HK-2 (cell line): Measurements from ENCODE around the gene MFSD11.

Source experiments
- DNase-seq: peaks from one replicate; pipeline ENCODE4 v3.0.0-alpha.2; 2018; ENCODE audit not compliant: unreplicated experiment

MFSD11 gene

GRCh38 chr17:76747716-76748363 lies 9.9 kb downstream of the MFSD11 start:
- DNase-seq = no peak

DNA sequence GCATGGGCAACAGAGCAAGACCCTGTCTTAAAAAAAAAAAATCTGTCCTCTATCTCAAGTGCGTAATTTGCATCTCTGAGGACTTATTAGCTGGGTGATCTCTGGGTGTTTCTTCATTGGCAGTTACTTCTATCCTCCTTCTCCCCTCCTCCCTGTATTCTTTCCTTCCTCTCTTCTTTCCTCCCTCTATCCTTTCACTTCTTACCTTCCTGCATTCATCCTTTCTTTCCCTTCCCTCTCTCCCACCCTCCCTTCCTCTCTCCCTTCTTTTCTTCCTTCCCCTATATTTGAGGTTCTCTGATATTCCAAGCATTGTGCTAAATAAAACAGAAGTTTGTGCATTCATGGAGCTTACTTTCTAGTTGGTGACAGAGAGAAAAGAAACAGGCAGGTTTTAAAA lies 10.7 kb downstream of the MFSD11 start:
- no peak for DNase-seq

- DNase-seq = no peak
Measured at GRCh38 chr17:76751416-76751993, 13.6 kb downstream of the MFSD11 start.

DNA sequence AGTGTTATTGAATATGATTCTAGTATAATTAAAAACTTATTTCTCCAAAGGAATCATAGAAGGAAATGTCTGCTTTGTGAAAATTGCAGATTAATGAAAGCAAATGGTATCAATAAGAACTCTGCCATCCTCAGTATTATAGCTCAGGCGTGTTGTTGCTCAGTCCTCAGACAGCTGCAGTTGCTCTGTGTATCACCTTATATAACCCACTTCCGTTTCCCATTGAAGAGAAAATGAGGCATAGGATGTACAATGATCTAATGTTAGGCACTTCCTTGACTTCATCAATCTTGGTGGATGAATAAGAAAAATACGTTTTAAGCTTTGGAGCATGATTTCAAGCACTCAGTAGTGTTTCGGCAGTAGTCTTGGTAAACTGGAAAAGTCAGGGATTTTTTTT lies 14.1 kb downstream of the MFSD11 start:
- DNase-seq = no peak

GRCh38 chr17:76753061-76753961 lies 15.4 kb downstream of the MFSD11 start:
- DNase-seq = no peak

- DNase-seq = no peak
Measured at GRCh38 chr17:76755285-76755684, 17.4 kb downstream of the MFSD11 start.

- DNase-seq = no peak
Measured at GRCh38 chr17:76757256-76757655, 19.3 kb downstream of the MFSD11 start.

DNA sequence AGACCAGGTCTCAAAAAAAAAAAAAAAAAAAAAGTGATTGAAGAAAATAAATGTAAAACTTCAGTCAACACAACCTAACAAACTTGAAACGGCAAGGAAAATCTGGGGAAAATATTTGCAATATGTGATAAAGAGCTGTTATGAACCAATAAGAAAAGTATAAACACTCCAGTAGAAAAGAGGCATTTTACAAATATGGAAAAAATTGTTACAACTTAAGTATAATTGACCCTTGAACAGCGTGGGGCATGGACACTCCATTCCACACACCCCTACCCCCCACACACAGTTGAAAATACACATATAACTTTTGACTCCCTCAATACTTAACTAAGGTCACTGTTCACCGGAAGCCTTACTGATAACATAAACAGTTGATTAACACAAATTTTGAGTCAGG lies 20.7 kb downstream of the MFSD11 start:
- no peak for DNase-seq

GRCh38 chr17:76772842-76773525 lies 35.1 kb downstream of the MFSD11 start:
- peak; percentile 75 for DNase-seq

- DNase-seq = no peak
Measured at GRCh38 chr17:76775021-76775600, 37.2 kb downstream of the MFSD11 start.

DNA sequence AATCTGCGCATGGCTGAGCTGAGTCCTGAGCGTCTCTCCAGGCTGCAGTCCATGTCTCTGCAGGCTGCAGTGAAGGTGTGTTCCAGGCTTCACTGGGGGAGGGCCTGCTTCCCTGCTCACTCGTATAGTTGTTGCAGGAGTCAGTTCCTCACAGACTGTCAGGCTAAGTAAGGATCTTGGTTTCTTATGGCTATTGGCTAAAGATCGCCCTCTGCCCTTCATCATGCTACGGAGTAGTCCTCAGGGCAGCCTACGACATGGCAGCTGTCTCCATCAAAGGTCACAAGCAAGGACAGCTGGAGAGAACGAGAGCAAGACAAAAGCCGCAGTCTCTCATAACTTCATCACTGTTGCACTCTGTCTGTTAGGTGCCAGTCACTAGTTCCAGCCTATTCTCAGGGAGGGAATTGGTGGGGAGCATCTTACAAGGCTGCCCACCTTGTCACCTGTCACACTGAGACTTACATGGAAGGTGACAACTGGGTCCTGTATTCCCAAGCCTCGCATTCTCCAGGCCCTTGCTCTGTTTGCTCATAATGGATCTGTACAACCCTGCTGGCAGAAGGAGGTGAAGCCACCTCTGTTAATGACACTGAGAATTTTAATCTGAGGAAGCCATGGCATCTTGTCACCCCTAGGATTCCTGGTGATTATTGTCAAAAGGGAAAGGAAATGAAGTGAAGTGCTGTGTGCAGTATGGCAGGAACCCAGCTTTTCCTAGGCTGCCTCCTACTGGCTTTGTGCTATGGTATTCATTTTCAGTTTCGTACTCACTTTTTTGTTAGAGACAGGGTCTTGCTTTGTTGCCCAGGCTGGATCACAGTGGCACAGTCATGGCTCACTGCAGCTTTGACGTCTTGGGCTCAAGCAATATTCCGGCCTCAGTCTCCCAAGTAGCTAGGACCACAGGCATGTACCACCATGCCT lies 43.4 kb downstream of the MFSD11 start:
- no peak for DNase-seq

DNA sequence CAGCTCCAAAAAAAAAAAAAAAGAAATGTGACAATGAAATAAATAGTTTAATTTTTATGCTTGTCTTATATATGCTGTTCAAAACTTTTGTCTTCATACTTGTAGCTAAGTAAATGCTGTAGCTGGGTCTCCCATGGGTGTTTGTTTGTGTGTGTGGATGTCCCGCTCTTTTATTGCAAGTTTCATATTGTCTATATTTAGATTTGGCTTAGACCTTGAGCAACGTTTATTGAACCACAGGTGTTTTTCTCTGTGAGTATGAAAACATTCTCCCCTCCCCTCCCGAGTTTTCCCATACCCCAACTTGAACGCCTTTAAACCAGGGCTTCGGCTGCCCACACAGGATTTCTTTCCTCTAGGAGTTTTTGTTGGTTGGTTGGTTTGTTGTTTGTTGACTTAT lies 45.2 kb downstream of the MFSD11 start:
- no peak for DNase-seq

GRCh38 chr17:76784926-76785325 lies 47.0 kb downstream of the MFSD11 start:
- no peak for DNase-seq

DNA sequence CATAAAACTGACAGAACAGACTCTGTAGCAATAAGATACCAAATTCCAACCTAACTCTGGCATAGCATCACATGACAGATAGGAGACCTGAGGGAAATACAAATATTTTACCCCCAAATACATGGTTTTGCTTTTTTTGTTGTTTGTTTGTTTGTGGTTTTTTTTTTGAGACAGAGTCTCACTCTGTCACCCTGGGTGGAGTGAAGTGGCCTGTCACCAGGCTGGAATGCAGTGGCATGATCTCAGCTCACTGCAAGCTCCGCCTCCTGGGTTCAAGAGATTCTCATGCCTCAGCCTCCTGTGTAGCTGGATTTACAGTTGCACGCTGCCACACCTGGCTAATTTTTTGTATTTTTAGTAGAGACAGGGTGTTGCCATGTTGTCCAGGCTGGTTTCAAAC lies 49.9 kb downstream of the MFSD11 start:
- peak; percentile 21 for DNase-seq

GRCh38 chr17:76789235-76789788 lies 51.4 kb downstream of the MFSD11 start:
- DNase-seq = no peak

GRCh38 chr17:76791053-76791980 lies 53.4 kb downstream of the MFSD11 start:
- peak; percentile 24 for DNase-seq

- DNase-seq = no peak
Measured at GRCh38 chr17:76792348-76792747, 54.4 kb downstream of the MFSD11 start.

GRCh38 chr17:76793775-76794174 lies 55.9 kb downstream of the MFSD11 start:
- DNase-seq = peak; percentile 11

GRCh38 chr17:76796081-76796480 lies 58.2 kb downstream of the MFSD11 start:
- no peak for DNase-seq
